ENCODE measurements around the gene SMDT1. TPM values are rescaled to one million over a fixed set of nuclear protein-coding genes. Genes with fewer than 3 reads are reported as not detected.

SMDT1 gene
- total RNA-seq, 1 experiment from 2014 or later: 23.6 TPM

Other genes starting within 250 kb of the SMDT1 start
- 31.1 and 37.4 TPM in 2 replicates for gene SREBF2, start 246.6 kb upstream of the SMDT1 start, total RNA-seq (2014; rRNA removed; shearing (Covaris generic))
- gene SHISA8, start 164.6 kb upstream of the SMDT1 start, total RNA-seq (2014; rRNA removed; shearing (Covaris generic)): 0.78 and 5.5 TPM in 2 replicates
- 0.03 and 0.12 TPM in 2 replicates for gene TNFRSF13C, start 152.9 kb upstream of the SMDT1 start, total RNA-seq (2014; rRNA removed; shearing (Covaris generic))
- gene CENPM, start 132.5 kb upstream of the SMDT1 start, total RNA-seq (2014; rRNA removed; shearing (Covaris generic)): 89.5 and 91.5 TPM in 2 replicates
- 1.2 and 2.4 TPM in 2 replicates for gene SEPTIN3, start 110.3 kb upstream of the SMDT1 start, total RNA-seq (2014; rRNA removed; shearing (Covaris generic))
- gene WBP2NL, start 80.9 kb upstream of the SMDT1 start, total RNA-seq (2014; rRNA removed; shearing (Covaris generic)): not detected in 2 replicates
- gene NAGA, start 8.9 kb upstream of the SMDT1 start, total RNA-seq (2014; rRNA removed; shearing (Covaris generic)): 50.4 and 55.1 TPM in 2 replicates
- 0.25 TPM in 1 of 2 replicates, not detected in the other for gene PHETA2, start 5.5 kb upstream of the SMDT1 start, total RNA-seq (2014; rRNA removed; shearing (Covaris generic))
- 99.5 and 129 TPM in 2 replicates for gene NDUFA6, start 11.1 kb downstream of the SMDT1 start, total RNA-seq (2014; rRNA removed; shearing (Covaris generic))
- gene CYP2D6, start 51.1 kb downstream of the SMDT1 start, total RNA-seq (2014; rRNA removed; shearing (Covaris generic)): 0.95 and 3.1 TPM in 2 replicates
- gene TCF20, start 191.0 kb downstream of the SMDT1 start, total RNA-seq (2014; rRNA removed; shearing (Covaris generic)): 18.4 and 25.5 TPM in 2 replicates

Data from G401 (cell line).